Measurements from ENCODE around the gene LTB4R. TPM values are rescaled to one million over a fixed set of nuclear protein-coding genes. Genes with fewer than 3 reads are reported as not detected.
A peak's percentile ranks its signal among the peaks of the same experiment; 100 is the strongest.

The LTB4R gene
- total RNA-seq, 1 donor from 2014 or later = 0.06 TPM

DNA sequence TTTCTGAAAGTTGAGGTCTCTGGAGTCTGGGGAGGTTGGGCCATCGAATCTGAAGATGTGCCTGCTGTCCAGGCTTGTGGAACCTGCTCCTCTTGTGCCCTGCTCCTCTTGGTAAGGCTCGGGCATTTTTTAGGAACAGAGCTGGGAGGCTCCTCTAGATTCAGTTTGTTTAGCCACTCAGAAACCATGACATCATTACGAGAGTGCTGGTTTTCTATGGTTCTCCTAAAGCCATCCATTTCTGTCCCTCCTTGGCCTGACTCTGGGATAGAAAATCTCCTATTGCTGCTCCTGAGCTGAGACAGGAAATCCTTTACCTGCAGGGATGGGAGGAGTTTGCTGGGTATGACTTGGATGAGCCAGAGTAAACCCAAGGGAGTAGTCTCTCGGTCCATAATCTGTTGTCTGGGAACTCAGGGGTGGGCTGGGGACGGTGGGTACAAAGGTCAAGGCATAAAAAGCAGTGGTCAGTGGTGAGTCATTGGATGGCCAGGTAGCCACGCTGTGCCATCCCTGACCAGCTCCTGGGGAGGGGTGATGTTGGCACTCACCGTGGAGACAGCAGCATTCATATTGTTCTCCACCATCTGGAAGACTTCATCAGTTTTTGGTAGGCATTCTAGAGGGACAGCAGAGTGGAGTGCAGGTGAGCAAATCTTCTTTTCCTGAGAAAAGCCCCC is 26.0 kb downstream of the LTB4R start:
- TF ChIP-seq CTCF (conservative IDR thresholded peaks at IDR 0.05; ENCODE audit: low read depth, low read length) = no peak
- DNase-seq (ENCODE audit: low read depth) = no peak
- H3K4me3 ChIP-seq (ENCODE audit: low read depth, low read length) = no peak overlapping the region

- no peak for TF ChIP-seq CTCF (conservative IDR thresholded peaks at IDR 0.05; ENCODE audit: low read depth, low read length)
- DNase-seq (ENCODE audit: low read depth) = no peak
- no peak overlapping the region for H3K4me3 ChIP-seq (ENCODE audit: low read depth, low read length)
Measured at GRCh38 chr14:24337824-24338175, 26.5 kb downstream of the LTB4R start.

DNA sequence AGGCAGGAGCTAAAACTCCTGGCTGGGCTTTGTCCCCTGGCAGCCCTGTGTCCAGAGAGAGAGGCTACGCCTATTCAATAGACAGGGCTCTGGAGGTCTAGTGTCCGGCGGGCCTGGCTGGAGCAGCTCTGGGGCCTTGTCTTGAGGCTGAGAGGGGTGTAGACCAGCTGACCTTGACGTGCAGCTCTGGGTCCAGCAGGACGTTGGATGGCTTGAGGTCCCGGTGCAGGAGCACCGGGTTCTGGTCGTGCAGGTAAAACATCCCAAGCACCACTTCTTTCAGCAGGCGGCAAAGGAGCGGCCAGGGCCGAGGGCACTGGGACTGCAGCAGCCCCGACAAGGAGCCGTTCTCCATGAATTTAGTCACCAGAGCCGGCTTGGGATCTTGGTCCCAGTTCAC is 27.5 kb downstream of the LTB4R start:
- TF ChIP-seq CTCF (conservative IDR thresholded peaks at IDR 0.05; ENCODE audit: low read depth, low read length) = no peak
- no peak for DNase-seq (ENCODE audit: low read depth)
- no peak overlapping the region for H3K4me3 ChIP-seq (ENCODE audit: low read depth, low read length)

GRCh38 chr14:24339284-24340151 is 28.2 kb downstream of the LTB4R start, which contains the start of gene RIPK3:
Gene RIPK3, minus strand, starts transcription at chr14:24339991. Its CDS starts 165 bp downstream, at chr14:24339826.
- no peak for DNase-seq (ENCODE audit: low read depth)
- H3K4me3 ChIP-seq (ENCODE audit: low read depth, low read length) = peak within 1 kb of the TSS; percentile 40
- no peak for TF ChIP-seq CTCF (conservative IDR thresholded peaks at IDR 0.05; ENCODE audit: low read depth, low read length)

GRCh38 chr14:24340606-24341005 is 29.3 kb downstream of the LTB4R start:
- TF ChIP-seq CTCF (conservative IDR thresholded peaks at IDR 0.05; ENCODE audit: low read depth, low read length) = no peak
- DNase-seq (ENCODE audit: low read depth) = no peak
- no peak overlapping the region for H3K4me3 ChIP-seq (ENCODE audit: low read depth, low read length)

DNA sequence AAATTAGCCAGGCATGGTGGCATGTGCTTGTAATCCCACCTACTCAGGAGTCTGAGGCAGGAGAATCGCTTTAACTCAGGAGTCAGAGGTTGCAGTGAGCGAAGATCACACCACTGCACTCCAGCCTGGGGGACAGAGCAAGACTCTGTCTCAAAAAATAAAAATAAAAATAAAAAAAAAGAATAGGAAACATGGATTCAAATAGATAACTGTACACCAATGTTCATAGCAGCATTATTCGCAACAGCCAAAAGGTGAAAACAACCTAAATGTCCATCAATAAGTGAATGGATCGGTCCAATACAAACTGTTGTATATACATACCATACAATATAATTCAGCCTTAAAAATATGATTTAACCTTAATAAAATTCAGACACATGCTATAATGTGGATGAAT is 31.6 kb downstream of the LTB4R start:
- DNase-seq (ENCODE audit: low read depth) = no peak
- no peak for TF ChIP-seq CTCF (conservative IDR thresholded peaks at IDR 0.05; ENCODE audit: low read depth, low read length)
- no peak overlapping the region for H3K4me3 ChIP-seq (ENCODE audit: low read depth, low read length)
